Fibroblast of lung (primary cell): ENCODE measurements around the gene BEST4.

ENCODE experiments used
- CTCF ChIP-seq, 2 donors: IDR thresholded peaks in 1 of 2; conservative IDR thresholded peaks in 1 of 2; 1 replicate in 1 of 2; 2 replicates in 1 of 2; pipeline ENCODE4 v1.5.1; 2011 to 2012; ENCODE audit warnings: low read length in 2 of 2, control low read depth in 1 of 2, inconsistent platforms in 1 of 2, low read depth in 1 of 2, mild to moderate bottlenecking in 1 of 2
- EZH2 ChIP-seq: IDR thresholded peaks from 2 replicates; pipeline ENCODE4 v1.5.1; 2012; ENCODE audit warnings: low read length, control low read depth, mild to moderate bottlenecking; ENCODE audit errors: missing control alignments

GRCh38 chr1:44788120-44788860 lies at the start of gene BEST4:
- TF ChIP-seq CTCF (conservative IDR thresholded peaks at IDR 0.05 in 1 of 2, IDR thresholded peaks at IDR 0.05 in 1 of 2; ENCODE audit: low read depth in 1 of 2, low read length in 2 of 2): no peak
- TF ChIP-seq EZH2: no peak
